Activated CD8-positive, alpha-beta memory T cell treated with anti-CD3 and anti-CD28 coated beads, Interleukin-2, amount 50 U/mL, for 48 hours (primary cell): ENCODE data around the gene BRSK2.
"Not testable (repeated sequence)": the region's sequence is repeated elsewhere in the genome, so short reads cannot be mapped to it uniquely, and the experiment has no call there.

Source experiments
- DNase-seq: peaks from one replicate; pipeline ENCODE4 v3.0.0-alpha.2; 2020

BRSK2 gene

GRCh38 chr11:1410366-1411291 lies 20.9 kb downstream of the BRSK2 start:
- no peak for DNase-seq

- no peak for DNase-seq
Measured at GRCh38 chr11:1411301-1411700, 21.6 kb downstream of the BRSK2 start.

GRCh38 chr11:1411739-1412138 lies 22.0 kb downstream of the BRSK2 start:
- DNase-seq = not testable (repeated sequence)

GRCh38 chr11:1412377-1413095 lies 22.8 kb downstream of the BRSK2 start:
- DNase-seq = no peak

- DNase-seq = no peak
Measured at GRCh38 chr11:1414650-1415049, 24.9 kb downstream of the BRSK2 start.

- DNase-seq = no peak
Measured at GRCh38 chr11:1415631-1416030, 25.9 kb downstream of the BRSK2 start.

GRCh38 chr11:1418192-1418795 lies 28.6 kb downstream of the BRSK2 start:
- DNase-seq = not testable (repeated sequence)

GRCh38 chr11:1419811-1420210 lies 30.1 kb downstream of the BRSK2 start:
- DNase-seq = no peak

GRCh38 chr11:1421291-1421690 lies 31.6 kb downstream of the BRSK2 start:
- no peak for DNase-seq

GRCh38 chr11:1422481-1422880 lies 32.7 kb downstream of the BRSK2 start:
- DNase-seq = no peak

- no peak for DNase-seq
Measured at GRCh38 chr11:1422981-1423380, 33.2 kb downstream of the BRSK2 start.

GRCh38 chr11:1423406-1423805 lies 33.7 kb downstream of the BRSK2 start:
- not testable (repeated sequence) for DNase-seq

- DNase-seq = no peak
Measured at GRCh38 chr11:1425006-1425405, 35.3 kb downstream of the BRSK2 start.

- no peak for DNase-seq
Measured at GRCh38 chr11:1425439-1425838, 35.7 kb downstream of the BRSK2 start.

GRCh38 chr11:1428762-1429316 lies 39.1 kb downstream of the BRSK2 start:
- DNase-seq = no peak

GRCh38 chr11:1433568-1433967 lies 43.8 kb downstream of the BRSK2 start:
- no peak for DNase-seq

GRCh38 chr11:1433977-1434640 lies 44.4 kb downstream of the BRSK2 start:
- no peak for DNase-seq

- DNase-seq = not testable (repeated sequence)
Measured at GRCh38 chr11:1435479-1435819, 45.7 kb downstream of the BRSK2 start.

- no peak for DNase-seq
Measured at GRCh38 chr11:1435820-1436467, 46.2 kb downstream of the BRSK2 start.

- DNase-seq = no peak
Measured at GRCh38 chr11:1436468-1437039, 46.8 kb downstream of the BRSK2 start.

- no peak for DNase-seq
Measured at GRCh38 chr11:1437500-1437899, 47.8 kb downstream of the BRSK2 start.
